ENCODE data around the gene GPR162. TPM values are rescaled to one million over a fixed set of nuclear protein-coding genes. Genes with fewer than 3 reads are reported as not detected.

Gene GPR162
- total and polyA plus RNA-seq, 10 of the 15 experiments (the other 5 are each of a cell fraction or from before 2014, with no cell fraction given) = not detected

- TF ChIP-seq MLLT1 (IDR thresholded peaks at IDR 0.05) (no peak), ZNF24 (IDR thresholded peaks at IDR 0.05) (no peak), ETV6 (conservative IDR thresholded peaks at IDR 0.05 in 1 of 2, IDR thresholded peaks at IDR 0.05 in 1 of 2; ENCODE audit: borderline replicate concordance in 1 of 2, low read depth in 1 of 2) (no peak), IKZF2 (IDR thresholded peaks at IDR 0.05) (no peak), ATF3 (IDR thresholded peaks at IDR 0.05; ENCODE audit: borderline replicate concordance, extremely low read depth, low read depth, low read length) (no peak), CBX5 (IDR thresholded peaks at IDR 0.05; ENCODE audit: low read depth) (no peak), SIN3A (IDR thresholded peaks at IDR 0.05; ENCODE audit: low read depth, low read length) (no peak; the same call in 1 of the 2 replicates), NFXL1 (IDR thresholded peaks at IDR 0.05; ENCODE audit: borderline replicate concordance) (no peak), SRF (IDR thresholded peaks at IDR 0.05; ENCODE audit: low read depth in 2 of 2, low read length in 2 of 2) (no peak), MEF2A (IDR thresholded peaks at IDR 0.05; ENCODE audit: insufficient read depth, low read depth, low read length) (no peak), ASH2L (IDR thresholded peaks at IDR 0.05; ENCODE audit: borderline replicate concordance, low read depth) (no peak), ZBTB4 (CRISPR knock-in tag; IDR thresholded peaks at IDR 0.05) (no peak), TCF3 (IDR thresholded peaks at IDR 0.05; ENCODE audit: borderline replicate concordance, insufficient read depth, low read depth, low read length) (peak; percentile 84; the same call in 1 of the 2 replicates), CEBPZ (IDR thresholded peaks at IDR 0.05; ENCODE audit: low read depth, low read length) (no peak), USF2 (IDR thresholded peaks at IDR 0.05; ENCODE audit: borderline replicate concordance, low read depth, low read length) (no peak), MAX (IDR thresholded peaks at IDR 0.05; ENCODE audit: low read depth, low read length) (no peak; the same call in 1 of the 2 replicates), SMAD5 (IDR thresholded peaks at IDR 0.05; ENCODE audit: low read depth) (peak; percentile 95)
These were observed 46.0 kb downstream of the GPR162 start, which contains the start of gene TPI1 (continued) for GRCh38 chr12:6867413-6868210.

Measured in GM12878 (cell line).